A673 (cell line): ENCODE results near the gene PMIS2. TPM values are rescaled to one million over a fixed set of nuclear protein-coding genes. Genes with fewer than 3 reads are reported as not detected.

ENCODE experiments used
- BruUV-seq: library from RNA; stranded (reverse); fragments of 400-500 nt; replicated peaks from 2 replicates; lab custom pipeline; 2021; lab: Mats Ljungman, UMichigan
- CTCF ChIA-PET: fragments of 300-600 bp; sonication (Branson Sonifier 250); formaldehyde crosslinking; loops from one replicate; lab custom pipeline; 2022; ENCODE audit warnings: antibody characterized with exemption; lab: Charles Lee
- POLR2A ChIA-PET: fragments of 300-600 bp; sonication (Branson Sonifier 250); formaldehyde crosslinking; loops from one replicate; lab custom pipeline; 2022; ENCODE audit warnings: antibody characterized with exemption; ENCODE audit not compliant: low non-redundant PET; lab: Charles Lee
- DNase-seq: peaks from one replicate; pipeline ENCODE4 v3.0.0-alpha.2; 2015; ENCODE audit warnings: low spot score
- H3K27ac ChIP-seq: fragments of 200-600 bp; sonication (generic); 2 replicates; pipeline ENCODE4 v1.5.1; 2016; ENCODE audit warnings: mixed run types, low read depth, mild to moderate bottlenecking, mixed read lengths, antibody characterized with exemption, low read length; ENCODE audit not compliant: poor library complexity, severe bottlenecking
- H3K27me3 ChIP-seq: fragments of 200-600 bp; sonication (generic); replicated peaks from 2 replicates; pipeline ENCODE4 v1.6.1; 2017; ENCODE audit warnings: mixed run types, low read depth, mild to moderate bottlenecking, mixed read lengths, antibody characterized with exemption, low read length; ENCODE audit not compliant: insufficient read depth, poor library complexity
- H3K36me3 ChIP-seq: fragments of 200-600 bp; sonication (generic); 2 replicates; pipeline ENCODE4 v1.6.1; 2016; ENCODE audit warnings: mixed run types, mild to moderate bottlenecking, mixed read lengths, antibody characterized with exemption, low read length; ENCODE audit not compliant: insufficient read depth, poor library complexity, severe bottlenecking
- H3K4me1 ChIP-seq: fragments of 200-600 bp; sonication (generic); 2 replicates; pipeline ENCODE4 v1.6.1; 2017; ENCODE audit warnings: mixed run types, mild to moderate bottlenecking, mixed read lengths, antibody characterized with exemption, low read length; ENCODE audit not compliant: insufficient read depth, poor library complexity, severe bottlenecking
- H3K4me3 ChIP-seq: fragments of 200-600 bp; sonication (generic); 2 replicates; pipeline ENCODE4 v1.5.1; 2016; ENCODE audit warnings: low read depth, mixed run types, mild to moderate bottlenecking, mixed read lengths, low read length; ENCODE audit not compliant: poor library complexity, severe bottlenecking
- H3K9me3 ChIP-seq: fragments of 200-600 bp; sonication (generic); 2 replicates; pipeline ENCODE4 v1.6.1; 2016; ENCODE audit warnings: mixed run types, low read depth, mild to moderate bottlenecking, mixed read lengths, antibody characterized with exemption, low read length; ENCODE audit not compliant: poor library complexity, severe bottlenecking
- CTCF ChIP-seq: fragments of 300-800, 200-600 bp; sonication (generic); conservative IDR thresholded peaks from 2 replicates; pipeline ENCODE4 v1.5.1; 2017; ENCODE audit warnings: low read depth, mild to moderate bottlenecking, antibody characterized with exemption, low read length, moderate library complexity, mixed read lengths
- EZH2 ChIP-seq: fragments of 200-600 bp; sonication (generic); IDR thresholded peaks from 2 replicates; pipeline ENCODE4 v1.6.1; 2017; ENCODE audit warnings: borderline replicate concordance, low read depth, mild to moderate bottlenecking, mixed read lengths, antibody characterized with exemption, low read length; ENCODE audit not compliant: poor library complexity, severe bottlenecking
- intact Hi-C: fragments of 100-400 bp; cut with micrococcal nuclease; formaldehyde crosslinking; loops from one replicate; pipeline ENCODE4 v1.10.0; 2022; ENCODE audit not compliant: unreplicated experiment
- total RNA-seq: library from RNA; stranded (reverse); gene quantifications from 2 replicates; pipeline ENCODE4 v1.2.3, GENCODE V29; 2021

PMIS2 gene
- total RNA-seq, 1 experiment from 2014 or later: not detected

- no TSS peak for BruUV-seq
- ChIA-PET CTCF (no interaction called here), POLR2A (no interaction called here)
- H3K4me3 ChIP-seq: no peak overlapping the region
- no peaks in the 10 kb centered on the region for H3K9me3 ChIP-seq
- intact Hi-C loops: no loop called here
- no peak for DNase-seq
- H3K4me1 ChIP-seq: no peaks in the 10 kb centered on the region
- peaks cover 14% of the 10 kb centered on the region for H3K27me3 ChIP-seq
- TF ChIP-seq CTCF (no peak), EZH2 (no peak)
- no peak overlapping the region for H3K27ac ChIP-seq
- no peaks in the 10 kb centered on the region for H3K36me3 ChIP-seq
These were observed 20.7 kb upstream of the PMIS2 start for GRCh38 chr19:35565016-35565856.

- intact Hi-C loops: no loop called here
- H3K4me3 ChIP-seq: no peak overlapping the region
These were observed 19.2 kb upstream of the PMIS2 start for GRCh38 chr19:35566738-35567137.

GRCh38 chr19:35569281-35569781 lies 16.6 kb upstream of the PMIS2 start:
- POLR2A ChIA-PET: no interaction called here
- CTCF ChIA-PET: no interaction called here
- Histone ChIP-seq H3K36me3 (no peaks in the 10 kb centered on the region), H3K4me1 (no peaks in the 10 kb centered on the region), H3K27me3 (peaks cover 8% of the 10 kb centered on the region), H3K4me3 (no peak overlapping the region), H3K9me3 (no peaks in the 10 kb centered on the region), H3K27ac (no peak overlapping the region)
- intact Hi-C loops: no loop called here
- BruUV-seq: no TSS peak
- TF ChIP-seq EZH2 (no peak), CTCF (no peak)
- no peak for DNase-seq

More at GRCh38 chr19:35566738-35567137, 19.2 kb upstream of the PMIS2 start:
- Histone ChIP-seq H3K27me3 (peaks cover 11% of the 10 kb centered on the region), H3K9me3 (no peaks in the 10 kb centered on the region), H3K27ac (no peak overlapping the region), H3K36me3 (no peaks in the 10 kb centered on the region), H3K4me1 (no peaks in the 10 kb centered on the region)
- BruUV-seq: no TSS peak
- CTCF ChIA-PET: no interaction called here
- no peak for DNase-seq
- POLR2A ChIA-PET: no interaction called here
- TF ChIP-seq EZH2 (no peak), CTCF (no peak)
